Measurements from ENCODE around the gene SIRPB2.

SIRPB2 gene

GRCh38 chr20:1491860-1492642 lies 831 bp upstream of the SIRPB2 start:
- peak; percentile 31 for DNase-seq (ENCODE audit: low read depth)
- TF ChIP-seq CTCF (IDR thresholded peaks at IDR 0.05; ENCODE audit: low read length, missing control alignments), result no peak
- no peak overlapping the region for H3K4me3 ChIP-seq (replicated peaks; ENCODE audit: low read depth, low read length)

- DNase-seq (ENCODE audit: low read depth), result no peak
- H3K4me3 ChIP-seq (replicated peaks; ENCODE audit: low read depth, low read length), result no peak overlapping the region
- TF ChIP-seq CTCF (IDR thresholded peaks at IDR 0.05; ENCODE audit: low read length, missing control alignments), result no peak
These were observed 501 bp downstream of the SIRPB2 start for GRCh38 chr20:1490643-1491195.

GRCh38 chr20:1489764-1490436 lies 1.3 kb downstream of the SIRPB2 start:
- no peak overlapping the region for H3K4me3 ChIP-seq (replicated peaks; ENCODE audit: low read depth, low read length)
- no peak for DNase-seq (ENCODE audit: low read depth)
- no peak for TF ChIP-seq CTCF (IDR thresholded peaks at IDR 0.05; ENCODE audit: low read length, missing control alignments)

- DNase-seq (ENCODE audit: low read depth), result no peak
These were observed 1.9 kb downstream of the SIRPB2 start for GRCh38 chr20:1489325-1489724.

GRCh38 chr20:1486566-1486965 lies 4.7 kb downstream of the SIRPB2 start:
- no peak for DNase-seq (ENCODE audit: low read depth)
- no peak for TF ChIP-seq CTCF (IDR thresholded peaks at IDR 0.05; ENCODE audit: low read length, missing control alignments)
- no peak overlapping the region for H3K4me3 ChIP-seq (replicated peaks; ENCODE audit: low read depth, low read length)

More at GRCh38 chr20:1489325-1489724, 1.9 kb downstream of the SIRPB2 start:
- no peak overlapping the region for H3K4me3 ChIP-seq (replicated peaks; ENCODE audit: low read depth, low read length)
- no peak for TF ChIP-seq CTCF (IDR thresholded peaks at IDR 0.05; ENCODE audit: low read length, missing control alignments)

- TF ChIP-seq CTCF (IDR thresholded peaks at IDR 0.05; ENCODE audit: low read length, missing control alignments), result no peak
- DNase-seq (ENCODE audit: low read depth), result no peak
These were observed 6.6 kb downstream of the SIRPB2 start for GRCh38 chr20:1484438-1485116.

More at GRCh38 chr20:1484438-1485116, 6.6 kb downstream of the SIRPB2 start:
- H3K4me3 ChIP-seq (replicated peaks; ENCODE audit: low read depth, low read length), result no peak overlapping the region

Data from fibroblast of pulmonary artery (primary cell).